ENCODE results near the gene NMRAL1.

DNA sequence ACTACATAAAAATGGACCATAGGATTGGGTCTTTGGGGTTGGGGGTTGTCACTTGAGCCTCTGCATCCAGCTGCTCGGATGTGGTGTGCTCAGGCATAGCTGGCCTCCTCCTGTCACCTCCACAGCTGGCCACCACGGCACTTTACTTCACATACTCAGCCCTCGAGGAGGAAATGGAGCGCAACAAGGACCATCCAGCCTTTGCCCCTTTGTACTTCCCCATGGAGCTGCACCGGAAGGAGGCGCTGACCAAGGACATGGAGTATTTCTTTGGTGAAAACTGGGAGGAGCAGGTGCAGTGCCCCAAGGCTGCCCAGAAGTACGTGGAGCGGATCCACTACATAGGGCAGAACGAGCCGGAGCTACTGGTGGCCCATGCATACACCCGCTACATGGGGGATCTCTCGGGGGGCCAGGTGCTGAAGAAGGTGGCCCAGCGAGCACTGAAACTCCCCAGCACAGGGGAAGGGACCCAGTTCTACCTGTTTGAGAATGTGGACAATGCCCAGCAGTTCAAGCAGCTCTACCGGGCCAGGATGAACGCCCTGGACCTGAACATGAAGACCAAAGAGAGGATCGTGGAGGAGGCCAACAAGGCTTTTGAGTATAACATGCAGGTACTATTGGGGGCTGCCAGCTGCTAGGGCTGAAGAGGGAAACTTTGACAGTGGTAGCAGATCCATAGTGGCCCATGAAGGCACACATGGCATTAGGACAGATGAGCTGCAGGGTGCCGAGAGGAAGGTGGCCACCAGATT is 33.3 kb upstream of the NMRAL1 start:
- TF ChIP-seq, protein P1, sequence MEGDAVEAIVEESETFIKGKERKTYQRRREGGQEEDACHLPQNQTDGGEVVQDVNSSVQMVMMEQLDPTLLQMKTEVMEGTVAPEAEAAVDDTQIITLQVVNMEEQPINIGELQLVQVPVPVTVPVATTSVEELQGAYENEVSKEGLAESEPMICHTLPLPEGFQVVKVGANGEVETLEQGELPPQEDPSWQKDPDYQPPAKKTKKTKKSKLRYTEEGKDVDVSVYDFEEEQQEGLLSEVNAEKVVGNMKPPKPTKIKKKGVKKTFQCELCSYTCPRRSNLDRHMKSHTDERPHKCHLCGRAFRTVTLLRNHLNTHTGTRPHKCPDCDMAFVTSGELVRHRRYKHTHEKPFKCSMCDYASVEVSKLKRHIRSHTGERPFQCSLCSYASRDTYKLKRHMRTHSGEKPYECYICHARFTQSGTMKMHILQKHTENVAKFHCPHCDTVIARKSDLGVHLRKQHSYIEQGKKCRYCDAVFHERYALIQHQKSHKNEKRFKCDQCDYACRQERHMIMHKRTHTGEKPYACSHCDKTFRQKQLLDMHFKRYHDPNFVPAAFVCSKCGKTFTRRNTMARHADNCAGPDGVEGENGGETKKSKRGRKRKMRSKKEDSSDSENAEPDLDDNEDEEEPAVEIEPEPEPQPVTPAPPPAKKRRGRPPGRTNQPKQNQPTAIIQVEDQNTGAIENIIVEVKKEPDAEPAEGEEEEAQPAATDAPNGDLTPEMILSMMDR (IDR thresholded peaks at IDR 0.05): no peak
- TF ChIP-seq EZH2 (IDR thresholded peaks at IDR 0.05): no peak
- TF ChIP-seq EZH2phosphoT487 (IDR thresholded peaks at IDR 0.05): no peak
